ENCODE results near the gene STK11. TPM values are rescaled to one million over a fixed set of nuclear protein-coding genes. Genes with fewer than 3 reads are reported as not detected.

STK11 gene
- polyA plus RNA-seq, 2 of the 4 experiments (the other 2 are of a cell fraction): 16.2 to 33.6 TPM

- TF ChIP-seq ZNF302 (CRISPR knock-in tag; IDR thresholded peaks at IDR 0.05) (no peak), ZC3H11A (IDR thresholded peaks at IDR 0.05) (no peak), EHF (CRISPR knock-in tag; IDR thresholded peaks at IDR 0.05) (no peak), RAD21 (conservative IDR thresholded peaks at IDR 0.05 in 1 of 2, IDR thresholded peaks at IDR 0.05 in 1 of 2) (no peak)
These were observed 21.9 kb downstream of the STK11 start (continued) for GRCh38 chr19:1227304-1228054.

- DNase-seq (ENCODE audit: low read depth in 1 of 2, low spot score in 1 of 2) (no peak), FAIRE-seq (no peak), ATAC-seq (no peak)
- H3K4me3 ChIP-seq: no peak overlapping the region
- WGBS (ENCODE audit: missing lambda C conversion rate): 97% methylated on average over 77 of the region's 100 CpGs
- H3K4me2 ChIP-seq: no peak overlapping the region
- no peak overlapping the region for H3K27ac ChIP-seq
- no peaks in the 10 kb centered on the region for H3K9me3 ChIP-seq
- H3K4me1 ChIP-seq: peaks cover 17% of the 10 kb centered on the region; the same call in 2 of the 3 replicates
- CTCF ChIA-PET: interaction anchor here (1.1 to 1.2 kb wide), 2 partner anchors 11 kb away, joined by 3 read pairs; no protein-coding TSS in a partner anchor
- POLR2A ChIA-PET: interaction anchor here (0.6 kb wide), 1 partner anchor 19 kb away, joined by 4 read pairs; no protein-coding TSS in a partner anchor
- no peak for TF ChIP-seq ATOH8 (CRISPR knock-in tag; IDR thresholded peaks at IDR 0.05; ENCODE audit: low read depth)
- no peak for TF ChIP-seq NR3C1 (IDR thresholded peaks at IDR 0.05)
- TF ChIP-seq ZSCAN20 (CRISPR knock-in tag; IDR thresholded peaks at IDR 0.05): no peak
- no peak for TF ChIP-seq PHF8 (IDR thresholded peaks at IDR 0.05; ENCODE audit: borderline replicate concordance, low read depth)
- no peak for TF ChIP-seq HOXB13 (CRISPR knock-in tag; IDR thresholded peaks at IDR 0.05; ENCODE audit: low read depth)
These were observed 22.8 kb downstream of the STK11 start for GRCh38 chr19:1228161-1228957.

GRCh38 chr19:1229056-1229923 is 23.7 kb downstream of the STK11 start:
- DNase-seq (ENCODE audit: low read depth in 1 of 2, low spot score in 1 of 2): no peak
- POLR2A ChIA-PET: no interaction called here
- CTCF ChIA-PET: interaction anchor here (1.1 to 1.7 kb wide), 3 partner anchors 11 to 14 kb away, joined by 3 to 6 read pairs (median 5); no protein-coding TSS in a partner anchor
- no peak overlapping the region for H3K27ac ChIP-seq
- no peak overlapping the region for H3K4me3 ChIP-seq
- WGBS (ENCODE audit: missing lambda C conversion rate): 95% methylated on average over 109 of the region's 158 CpGs
- H3K4me2 ChIP-seq: no peak overlapping the region
- peaks cover 17% of the 10 kb centered on the region; the same call in 2 of the 3 replicates for H3K4me1 ChIP-seq
- TF ChIP-seq SMC3 (IDR thresholded peaks at IDR 0.05) (no peak), HOXB13 (CRISPR knock-in tag; IDR thresholded peaks at IDR 0.05; ENCODE audit: low read depth) (no peak)
- no peaks in the 10 kb centered on the region for H3K9me3 ChIP-seq
- no peak for FAIRE-seq
- no peak for ATAC-seq

- Histone ChIP-seq H3K4me3 (no peak overlapping the region), H3K27ac (no peak overlapping the region), H3K4me2 (no peak overlapping the region), H3K4me1 (peaks cover 17% of the 10 kb centered on the region; the same call in 2 of the 3 replicates), H3K9me3 (no peaks in the 10 kb centered on the region)
- no peak for DNase-seq (ENCODE audit: low read depth in 1 of 2, low spot score in 1 of 2)
- POLR2A ChIA-PET: interaction anchor here (0.7 kb wide), 1 partner anchor 14 kb away, joined by 3 read pairs; no protein-coding TSS in a partner anchor
- no peak for ATAC-seq
- CTCF ChIA-PET: interaction anchor here (0.7 to 1.7 kb wide), 3 partner anchors 11 to 55 kb away, joined by 3 to 6 read pairs (median 5); no protein-coding TSS in a partner anchor
- no peak for FAIRE-seq
- WGBS (ENCODE audit: missing lambda C conversion rate): 77% methylated on average over 9 of the region's 61 CpGs
- no peak for TF ChIP-seq EHF (CRISPR knock-in tag; IDR thresholded peaks at IDR 0.05)
- no peak for TF ChIP-seq ZSCAN20 (CRISPR knock-in tag; IDR thresholded peaks at IDR 0.05)
- no peak for TF ChIP-seq CBX8 (IDR thresholded peaks at IDR 0.05)
- no peak for TF ChIP-seq CTCF (IDR thresholded peaks at IDR 0.05)
- no peak for TF ChIP-seq HOXB13 (CRISPR knock-in tag; IDR thresholded peaks at IDR 0.05; ENCODE audit: low read depth)
- no peak for TF ChIP-seq POLR2A (IDR thresholded peaks at IDR 0.05; ENCODE audit: low read length)
- no peak for TF ChIP-seq NPAS2 (CRISPR knock-in tag; IDR thresholded peaks at IDR 0.05; ENCODE audit: borderline replicate concordance)
- TF ChIP-seq ZNF302 (CRISPR knock-in tag; IDR thresholded peaks at IDR 0.05): no peak
- TF ChIP-seq MAFK (IDR thresholded peaks at IDR 0.05; ENCODE audit: partially characterized antibody): no peak
- TF ChIP-seq MAZ (IDR thresholded peaks at IDR 0.05; ENCODE audit: borderline replicate concordance, low read depth, low read length): no peak
- no peak for TF ChIP-seq CHD2 (IDR thresholded peaks at IDR 0.05; ENCODE audit: low read length, partially characterized antibody)
- no peak for TF ChIP-seq HOXA7 (CRISPR knock-in tag; IDR thresholded peaks at IDR 0.05)
- TF ChIP-seq BHLHE40 (IDR thresholded peaks at IDR 0.05; ENCODE audit: low read depth, low read length): no peak
- no peak for TF ChIP-seq HMGXB4 (CRISPR knock-in tag; IDR thresholded peaks at IDR 0.05; ENCODE audit: borderline replicate concordance)
- TF ChIP-seq SREBF2 (IDR thresholded peaks at IDR 0.05): no peak
These were observed 24.6 kb downstream of the STK11 start for GRCh38 chr19:1229924-1230782.
